Fibroblast of the conjunctiva (primary cell): ENCODE measurements around the gene OLFM3.

Experiments
- DNase-seq: peaks from one replicate; pipeline ENCODE4 v3.0.0-alpha.2; 2010; ENCODE audit warnings: low read depth

Gene OLFM3

DNA sequence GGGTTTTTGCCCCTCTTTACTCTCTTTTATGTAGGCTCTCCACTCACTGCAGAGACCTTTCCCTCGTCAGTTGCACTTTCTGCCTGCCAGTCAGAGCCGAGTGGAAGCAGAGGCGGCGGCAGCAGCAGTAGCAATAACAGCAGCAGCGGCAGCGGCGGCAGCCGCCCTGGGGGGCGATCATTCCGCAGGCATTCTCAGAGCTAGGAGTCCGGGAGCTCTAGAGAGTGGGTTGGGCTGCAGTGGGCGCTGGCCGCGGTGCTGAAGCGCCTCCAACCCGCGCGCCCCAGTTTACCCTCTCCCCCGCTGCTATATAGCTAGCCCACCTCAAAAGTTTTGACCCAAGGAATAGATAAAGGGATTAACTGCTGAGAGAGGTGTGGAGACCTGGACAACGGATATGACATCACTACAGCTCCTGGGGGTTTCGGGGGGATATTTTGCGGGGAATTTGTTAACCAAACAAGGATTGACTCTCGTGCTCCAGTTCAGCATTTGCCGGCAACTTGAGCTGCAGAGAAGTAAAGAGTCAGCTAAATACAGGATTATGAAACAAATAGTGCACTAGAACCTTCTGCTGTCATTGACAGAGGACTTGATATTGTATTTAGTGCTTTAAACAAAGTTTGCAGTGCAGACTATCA is at the start of gene OLFM3:
TSS of gene OLFM3 (minus strand) at position 102 of the 641 bp plus-strand sequence.
- DNase-seq = no peak

DNA sequence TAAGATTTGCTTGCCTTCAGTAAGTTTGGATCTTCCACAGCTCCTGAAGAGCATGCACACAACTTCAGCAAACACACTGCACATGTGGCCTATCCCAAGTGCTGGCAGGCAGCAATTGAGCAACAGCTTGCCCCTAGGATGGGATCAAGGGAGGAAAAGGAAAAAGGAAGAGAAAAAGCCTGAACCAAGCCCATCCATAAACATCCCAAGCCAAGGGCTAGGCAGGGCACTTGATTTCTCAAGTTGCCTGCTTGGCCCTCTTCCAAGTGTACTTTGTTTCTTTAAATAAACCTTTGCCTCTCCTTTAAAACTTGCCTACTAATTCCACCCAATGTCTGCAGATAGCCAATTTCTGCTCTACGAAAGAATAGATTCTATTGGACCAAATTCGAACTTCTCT is 49.0 kb upstream of the OLFM3 start:
- DNase-seq = no peak

DNA sequence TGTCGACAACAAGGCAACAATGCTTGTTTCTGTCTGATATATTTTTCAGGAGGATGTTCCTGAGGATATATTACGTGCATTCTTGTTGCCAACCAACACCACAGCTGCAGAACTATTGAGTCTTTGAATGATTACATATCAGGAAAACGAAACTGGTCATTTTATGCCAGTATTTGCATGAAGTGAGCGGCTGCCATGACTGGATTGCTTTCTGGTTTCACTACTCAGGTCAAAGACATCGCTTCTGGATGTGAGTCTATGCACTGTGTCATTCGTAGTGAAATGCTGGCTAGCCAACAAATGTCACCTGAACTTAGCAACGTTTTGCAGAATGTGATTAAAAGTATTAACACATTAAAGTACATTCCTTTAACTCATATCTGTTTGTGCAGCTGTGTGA is 35.8 kb upstream of the OLFM3 start:
- DNase-seq = no peak

DNA sequence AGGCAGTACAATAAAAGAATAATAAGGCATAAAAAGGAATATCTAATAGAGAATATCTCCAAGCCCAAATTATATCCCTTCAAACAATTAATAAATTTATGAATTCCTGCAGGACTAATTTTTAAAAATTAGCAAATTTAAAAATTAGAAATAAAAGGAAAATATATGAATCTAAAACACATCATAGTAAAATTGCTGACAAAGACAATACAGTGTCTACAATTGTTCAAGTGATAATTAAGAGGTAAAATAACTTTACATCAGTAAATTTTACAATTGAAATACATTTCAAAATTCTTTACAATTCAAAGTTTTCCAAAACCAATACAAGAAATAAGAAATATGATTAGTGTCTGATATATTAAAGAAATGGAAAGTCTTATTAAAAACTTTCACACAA is 22.8 kb upstream of the OLFM3 start:
- no peak for DNase-seq

DNA sequence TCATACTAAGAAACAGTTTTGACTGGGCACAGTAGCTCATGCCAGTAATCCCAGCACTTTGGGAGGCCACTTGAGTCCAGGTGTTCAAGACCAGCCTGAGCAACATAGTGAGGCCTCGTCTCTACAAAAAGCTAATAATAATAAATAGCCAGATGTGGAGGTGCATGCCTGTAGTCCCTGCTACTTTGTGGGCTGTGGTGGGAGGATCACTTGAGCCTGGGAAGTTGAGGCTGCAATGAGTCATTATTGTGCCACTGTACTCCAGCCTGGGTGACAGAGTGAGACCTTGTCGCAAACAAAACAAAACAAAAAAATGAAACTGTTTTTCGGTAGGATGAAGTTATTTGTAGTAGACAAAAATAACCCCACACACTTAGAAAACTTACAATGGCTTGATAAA is 19.0 kb upstream of the OLFM3 start:
- DNase-seq = no peak

DNA sequence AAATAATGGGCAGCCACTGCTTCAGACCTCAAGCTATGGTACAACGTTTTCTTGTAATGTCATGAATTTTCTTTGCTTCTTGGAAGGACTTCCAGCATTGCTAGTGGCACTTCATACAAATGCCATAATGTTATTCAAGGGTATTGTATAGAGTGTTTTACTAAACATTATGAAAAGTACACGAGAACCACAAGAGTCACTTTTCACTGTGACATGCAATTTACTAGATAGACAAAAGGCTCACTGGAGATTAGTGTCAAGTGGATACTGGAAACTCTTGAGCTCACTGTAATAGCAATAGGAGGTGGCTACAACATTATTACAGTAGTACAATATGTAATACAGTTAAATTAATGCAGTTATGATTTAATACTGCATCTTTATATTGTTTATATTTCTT is 5.3 kb upstream of the OLFM3 start:
- no peak for DNase-seq

DNA sequence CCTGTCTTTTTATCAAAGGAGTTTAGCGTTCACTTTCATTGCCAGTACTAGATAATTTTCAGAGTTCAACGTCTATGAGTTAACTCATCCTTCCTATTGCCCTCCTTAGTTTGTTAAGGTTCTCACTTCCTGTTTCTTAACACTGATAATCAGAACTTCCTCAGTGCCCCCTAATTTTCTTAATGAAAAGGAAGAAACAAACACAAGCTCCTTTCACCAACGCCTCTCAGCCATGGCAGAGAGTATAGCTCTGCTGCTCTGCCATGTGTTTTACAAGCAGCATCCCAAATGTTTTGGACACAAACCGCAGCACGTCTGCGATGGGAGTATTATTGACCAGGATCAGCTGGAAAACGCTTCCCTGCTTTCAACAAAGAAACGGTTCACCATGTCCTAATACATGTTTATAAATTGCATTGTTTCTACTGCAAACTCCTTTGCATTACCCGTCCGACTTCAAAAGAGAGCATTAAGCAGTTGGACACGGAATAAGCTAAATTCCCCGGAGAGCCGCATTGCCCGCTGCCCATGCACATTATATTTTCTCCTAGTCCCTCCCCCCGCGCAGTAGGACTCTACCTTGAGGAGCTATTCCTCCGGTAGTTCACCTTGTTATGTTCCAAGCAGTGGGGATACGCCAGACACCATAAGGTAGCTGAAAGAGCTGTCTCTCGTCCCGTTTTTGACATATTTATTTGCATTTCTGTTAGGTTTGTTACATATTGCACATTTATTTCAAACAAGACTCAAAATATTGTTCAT is 561 bp downstream of the OLFM3 start:
- no peak for DNase-seq

DNA sequence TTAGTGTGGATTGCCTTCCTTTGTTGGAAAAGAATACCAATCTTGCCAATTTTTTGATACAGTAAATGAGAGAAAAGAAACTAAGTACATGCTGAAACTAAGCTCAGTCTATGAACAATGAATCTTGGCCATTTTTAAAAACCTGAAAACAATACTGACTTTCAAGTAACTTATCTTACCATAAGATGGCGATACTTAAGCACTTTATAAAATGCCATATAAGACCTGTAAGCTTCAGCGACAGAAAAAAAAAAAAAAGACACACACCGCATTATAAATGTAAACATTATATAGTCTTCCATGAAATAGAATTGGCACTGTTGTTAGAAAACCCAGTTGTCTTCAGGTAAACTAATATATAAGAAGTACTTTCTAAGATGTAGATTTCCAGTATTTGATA is 3.0 kb downstream of the OLFM3 start:
- no peak for DNase-seq

DNA sequence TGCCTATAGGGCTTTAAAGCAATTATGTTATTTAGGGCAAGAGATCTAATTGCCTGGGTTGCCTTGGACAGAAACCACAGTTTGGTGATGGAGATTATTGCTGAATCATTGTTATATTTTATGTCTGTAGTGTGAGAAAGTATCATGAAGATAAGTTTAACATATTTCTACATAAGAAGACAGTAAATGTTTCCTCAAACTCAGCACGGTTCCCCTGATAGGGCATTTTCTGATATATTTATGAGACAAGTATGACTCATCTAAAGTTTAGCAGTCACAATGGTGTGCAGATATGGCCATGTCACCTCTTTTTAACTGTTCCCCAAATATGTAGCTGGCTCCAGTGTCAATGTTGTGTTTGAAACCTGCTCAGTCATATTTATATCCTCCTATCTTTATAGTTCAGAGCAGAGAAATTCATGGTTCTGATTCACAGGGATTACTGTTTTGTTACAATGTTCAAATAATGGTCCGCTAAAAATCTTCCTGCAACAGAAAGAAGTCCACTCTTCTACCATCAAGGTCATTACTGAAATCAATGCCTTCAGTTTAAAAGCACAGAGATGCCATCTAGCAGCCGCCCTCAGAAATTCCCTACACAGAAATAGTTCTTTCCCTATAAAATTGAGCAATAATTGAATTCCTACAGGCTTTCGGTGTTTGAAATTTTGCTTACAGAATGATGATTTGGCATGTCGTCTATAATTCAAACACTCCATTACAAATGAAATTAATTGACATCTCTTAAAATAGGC is 3.7 kb downstream of the OLFM3 start:
- DNase-seq = no peak

DNA sequence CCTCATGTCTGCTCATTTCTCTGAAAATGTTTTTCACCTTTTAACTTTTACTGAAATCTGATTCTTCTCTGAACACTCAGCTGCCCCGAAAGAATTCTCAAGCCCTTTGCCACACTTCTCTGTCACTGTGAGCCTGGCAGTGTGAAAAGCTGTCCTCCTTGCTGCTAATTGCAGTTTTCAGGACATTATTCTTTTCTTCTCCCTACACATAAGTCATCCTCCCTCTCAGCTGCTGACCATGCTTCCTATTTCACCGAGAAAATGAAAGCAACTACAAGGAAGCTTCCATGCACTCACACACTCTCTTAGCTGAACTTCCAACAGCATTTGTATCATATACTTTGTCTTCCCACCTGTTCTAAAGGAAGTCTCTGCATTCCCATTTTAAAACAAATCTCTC is 15.8 kb downstream of the OLFM3 start:
- no peak for DNase-seq

DNA sequence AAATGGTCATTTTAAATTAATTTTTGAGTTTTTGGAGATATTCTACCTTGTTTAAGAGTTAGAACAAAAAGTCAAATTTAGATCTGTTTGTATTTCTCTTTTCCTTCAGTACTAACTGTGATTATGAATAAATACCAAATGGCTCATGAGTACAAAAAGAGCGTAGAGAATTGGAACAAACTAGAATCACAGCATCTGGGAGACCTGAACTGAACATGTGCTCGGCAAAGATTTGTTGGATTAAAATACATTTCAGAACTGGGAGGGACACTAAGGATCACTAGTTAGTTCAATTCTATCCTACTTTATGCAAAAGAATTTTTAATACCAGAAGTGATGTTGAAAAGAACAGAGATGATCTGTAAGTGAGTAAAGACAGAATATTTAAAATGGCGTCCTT is 19.5 kb downstream of the OLFM3 start:
- no peak for DNase-seq

DNA sequence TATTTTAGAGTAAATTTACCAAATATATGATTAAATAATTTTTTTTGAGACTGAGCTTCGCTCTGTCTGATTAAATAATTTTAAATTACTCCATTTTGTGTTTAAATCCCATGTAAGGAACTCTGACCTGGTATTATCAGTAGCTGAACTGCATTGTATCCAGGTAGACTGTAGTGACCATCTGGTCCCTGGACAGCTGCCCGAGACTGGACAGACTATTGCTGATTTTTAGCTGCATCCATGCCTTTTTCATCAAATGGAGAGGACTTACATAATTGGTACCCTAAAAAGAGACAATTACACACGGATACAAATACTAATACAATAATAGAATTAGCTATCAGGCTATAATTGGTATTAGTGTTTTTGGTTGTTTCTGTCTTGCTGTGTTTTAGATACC is 20.6 kb downstream of the OLFM3 start:
- DNase-seq = no peak

DNA sequence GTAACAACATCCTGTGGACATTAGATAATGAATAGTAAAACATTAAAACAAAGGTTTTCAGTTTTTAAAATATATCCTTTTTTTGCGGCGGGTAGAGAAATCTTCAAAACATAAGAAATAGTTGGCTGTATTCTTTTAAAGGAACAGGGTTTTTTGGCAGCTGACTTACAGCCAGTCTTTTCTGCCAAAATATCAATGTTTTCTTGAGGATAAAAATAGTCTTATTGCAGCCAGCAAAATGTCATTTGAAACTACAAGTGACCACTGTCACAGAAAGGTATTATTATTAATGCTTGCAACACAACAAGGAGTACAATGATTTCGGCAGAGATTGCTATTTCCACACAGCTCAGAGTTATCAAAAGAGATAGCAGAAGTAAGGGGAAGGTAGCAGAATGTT is 21.4 kb downstream of the OLFM3 start:
- DNase-seq = no peak

DNA sequence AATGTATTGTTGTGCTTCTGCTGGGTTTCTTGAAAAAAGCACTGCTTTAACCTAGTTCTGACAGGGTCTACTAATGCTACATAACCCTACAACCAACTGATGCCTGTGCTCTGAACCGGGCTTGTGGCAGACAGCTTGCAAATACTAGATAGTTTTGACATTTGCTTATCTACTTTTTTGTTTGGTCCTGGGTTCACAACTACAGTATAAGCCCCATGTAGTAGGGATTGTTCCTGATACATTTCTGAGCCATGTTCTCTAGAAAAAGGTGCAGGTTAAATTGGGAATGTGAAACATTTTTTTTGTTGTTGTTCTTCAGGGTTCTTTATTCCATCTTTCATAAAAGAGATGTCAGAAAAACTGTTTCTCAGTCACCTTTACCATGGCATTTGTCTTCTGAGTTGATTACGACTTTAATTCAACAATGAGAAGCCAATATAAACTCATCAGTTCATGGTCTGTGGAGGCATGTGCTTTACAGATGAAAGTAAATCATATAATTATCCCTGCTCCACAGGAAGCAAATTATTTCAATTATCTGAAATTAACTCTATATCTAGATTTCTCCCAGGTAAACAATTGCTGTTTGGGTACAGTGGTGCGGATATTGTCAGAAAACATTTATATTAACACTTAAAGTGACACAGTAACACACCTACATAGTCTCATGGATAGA is 22.0 kb downstream of the OLFM3 start:
- no peak for DNase-seq

DNA sequence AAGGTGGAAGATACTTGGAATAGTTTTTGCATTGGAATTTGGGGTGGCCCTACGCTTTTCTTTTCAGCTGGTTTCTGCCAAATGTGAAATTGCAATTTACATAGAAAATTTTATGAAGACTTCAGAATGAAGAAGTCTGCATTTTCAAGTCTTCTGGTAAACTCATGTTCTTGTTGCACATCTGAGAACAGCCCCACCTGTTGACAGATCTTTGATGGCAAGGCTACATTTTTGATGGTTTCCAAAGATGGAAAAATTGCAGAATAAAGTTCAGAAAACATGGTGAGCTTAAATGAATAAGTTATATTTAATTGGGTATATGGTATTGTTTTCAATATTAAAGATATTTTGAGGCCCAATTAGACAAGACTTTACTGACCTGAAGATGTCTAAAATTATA is 25.4 kb downstream of the OLFM3 start:
- DNase-seq = no peak

DNA sequence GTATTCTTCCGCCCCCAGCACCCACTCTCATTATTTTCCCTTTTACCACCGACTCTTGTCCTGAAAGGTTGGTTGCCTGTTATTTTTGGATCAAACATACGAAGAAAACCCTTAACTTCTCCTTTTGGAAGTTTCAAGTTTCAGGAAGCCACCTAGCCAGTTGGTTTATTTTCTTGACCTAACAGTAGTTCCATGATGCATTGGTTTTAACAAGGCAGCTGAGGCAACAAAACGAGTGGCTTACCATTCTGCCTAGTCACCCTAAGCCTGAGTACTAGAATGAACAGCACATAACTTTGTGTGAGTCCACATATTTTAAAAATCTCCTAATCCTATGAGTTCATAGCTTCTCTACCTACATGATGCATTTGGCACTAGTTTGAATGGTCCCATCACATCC is 28.9 kb downstream of the OLFM3 start:
- DNase-seq = no peak

DNA sequence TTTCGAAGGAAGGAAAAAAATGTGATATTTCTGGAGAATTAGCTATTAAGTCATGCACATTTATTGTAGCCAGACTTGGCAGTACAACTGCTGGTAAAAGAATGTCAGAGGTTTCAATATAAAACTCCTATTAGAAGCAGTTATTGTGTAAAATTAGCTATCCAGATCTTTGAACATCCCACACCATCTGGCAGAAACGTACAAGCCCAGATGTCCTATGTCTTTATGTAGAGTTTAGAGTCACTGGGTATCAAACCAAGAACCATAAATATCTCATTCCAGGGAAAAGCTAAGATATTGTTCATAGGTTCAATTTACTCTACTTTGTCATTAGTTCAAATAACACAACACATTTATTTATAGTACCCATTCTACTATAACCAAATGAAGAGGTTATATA is 31.4 kb downstream of the OLFM3 start:
- DNase-seq = no peak

DNA sequence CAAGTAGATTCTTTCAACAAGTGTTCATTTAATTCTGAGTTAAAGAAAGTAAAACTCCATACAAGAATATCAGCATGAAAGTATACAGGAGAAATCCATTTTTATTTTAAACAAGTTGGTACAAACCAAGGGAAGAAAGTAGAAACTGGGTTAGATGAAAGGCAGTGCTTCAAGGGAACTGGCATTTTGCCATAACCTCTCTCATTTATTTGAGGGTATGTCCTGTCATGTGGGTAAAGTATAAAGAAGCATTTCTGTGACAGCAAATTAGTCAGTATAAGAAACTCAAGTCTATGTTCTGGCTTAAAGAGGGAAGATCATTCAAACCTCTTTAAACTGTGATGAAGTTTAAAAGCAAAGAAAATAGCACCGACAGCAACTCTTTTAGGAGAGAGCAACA is 32.0 kb downstream of the OLFM3 start:
- no peak for DNase-seq

DNA sequence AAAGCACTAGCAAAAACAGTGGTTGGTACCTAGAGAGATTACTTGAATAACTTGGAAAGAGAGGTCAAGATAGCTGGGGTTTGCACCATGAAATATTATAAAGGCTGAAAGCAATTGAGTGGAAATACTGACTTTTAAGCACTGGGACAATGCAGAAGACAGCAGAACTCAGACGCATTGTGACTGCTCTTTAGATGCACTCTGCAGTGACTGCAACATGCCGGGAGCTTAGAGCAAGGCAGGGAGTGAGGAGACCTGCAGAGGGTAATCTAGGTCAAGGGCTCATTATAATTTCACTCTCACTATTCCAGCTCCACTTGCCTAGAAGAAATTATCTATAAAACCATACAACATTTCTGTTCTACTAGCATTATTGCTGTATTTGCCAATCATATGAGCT is 36.6 kb downstream of the OLFM3 start:
- DNase-seq = no peak

DNA sequence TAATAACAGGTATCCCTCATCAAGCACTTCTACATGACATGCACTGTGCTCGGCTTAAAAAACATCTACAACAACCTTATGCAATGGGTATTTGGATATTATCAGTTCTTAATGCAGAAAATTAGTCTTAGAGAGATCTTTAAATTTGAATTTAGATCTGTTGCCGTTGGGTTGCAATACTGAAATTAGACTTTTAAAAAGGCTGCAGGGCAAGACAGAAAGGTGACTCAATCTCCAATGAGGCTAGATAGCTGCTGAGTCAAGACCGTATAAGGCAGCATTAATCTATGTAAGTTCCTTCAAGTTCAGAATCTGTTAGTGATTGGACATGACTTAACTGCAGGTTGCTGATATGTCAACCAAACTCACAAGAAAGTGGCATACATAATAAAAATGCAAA is 37.3 kb downstream of the OLFM3 start:
- no peak for DNase-seq

DNA sequence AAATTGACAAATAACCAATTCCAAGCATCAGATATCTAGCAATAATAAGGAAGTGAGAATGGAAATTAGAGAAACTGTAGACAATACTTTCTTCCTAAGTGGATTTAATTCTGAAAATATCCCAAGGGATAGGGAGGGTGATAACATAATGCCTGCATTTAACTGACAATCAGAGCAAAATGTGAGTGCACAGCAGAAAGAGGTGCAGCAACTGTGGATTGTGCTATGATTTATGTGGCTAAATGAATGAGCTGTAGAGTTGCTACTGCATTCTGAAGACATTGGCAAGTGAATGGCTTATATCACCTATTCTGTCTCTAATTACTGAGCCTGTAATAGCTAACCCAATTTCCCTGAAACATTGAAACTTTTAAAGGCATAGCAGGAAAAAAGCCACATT is 39.0 kb downstream of the OLFM3 start:
- no peak for DNase-seq

DNA sequence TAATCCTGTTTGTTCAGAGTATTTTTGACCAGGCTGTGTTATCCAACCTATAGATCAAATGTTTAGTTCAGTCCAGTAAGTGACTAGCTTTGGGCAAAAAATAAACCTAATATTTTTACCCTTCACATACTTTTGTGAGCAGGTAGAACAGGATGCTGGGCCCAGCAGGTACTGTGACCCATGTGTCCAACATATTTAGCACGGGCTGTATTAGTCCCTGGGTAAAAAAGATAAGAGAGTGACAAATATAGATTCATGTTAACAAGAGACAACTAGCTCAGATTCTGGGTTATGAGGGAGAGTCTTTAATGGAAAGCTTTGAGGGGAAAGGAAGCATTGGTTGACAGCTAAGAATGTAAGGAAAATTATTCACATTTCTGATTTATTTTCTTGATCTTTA is 43.1 kb downstream of the OLFM3 start:
- no peak for DNase-seq

DNA sequence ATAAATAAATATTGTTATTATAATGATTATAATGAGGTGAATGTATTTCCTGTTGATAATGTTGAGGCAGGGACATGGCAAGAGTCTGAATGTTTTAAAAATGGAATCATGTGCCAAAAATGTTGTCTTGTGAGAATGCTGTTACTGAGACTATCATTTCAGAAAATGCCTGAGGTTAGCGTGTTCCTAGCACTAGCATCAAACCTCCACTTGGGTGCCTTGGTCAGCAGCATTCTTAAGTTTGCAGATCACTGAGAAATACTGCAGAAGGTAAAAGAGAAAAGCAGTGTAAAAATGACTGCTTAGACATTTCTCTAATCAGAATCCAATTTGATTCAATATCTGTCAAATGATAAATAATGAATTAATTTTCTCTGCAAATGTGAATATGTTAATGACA is 50.8 kb downstream of the OLFM3 start:
- no peak for DNase-seq
